H1 (cell line): ENCODE data around the gene ADCY1.

Experiments
- ATF2 ChIP-seq: IDR thresholded peaks from 2 replicates; pipeline ENCODE4 v1.6.1; 2012; ENCODE audit warnings: low read length, inconsistent platforms
- BRCA1 ChIP-seq: IDR thresholded peaks from 2 replicates; pipeline ENCODE4 v1.6.1; 2012; ENCODE audit warnings: low read depth, low read length, improper control_type of control experiment
- CBX8 ChIP-seq: fragments of 300-800, 300-1000 bp; sonication (generic); IDR thresholded peaks from 2 replicates; pipeline ENCODE4 v1.7.1; 2016; ENCODE audit warnings: low read depth, low read length, borderline replicate concordance
- CREB1 ChIP-seq: IDR thresholded peaks from 2 replicates; pipeline ENCODE4 v1.6.1; 2012; ENCODE audit warnings: inconsistent platforms
- CTCF ChIP-seq, 3 experiments: IDR thresholded peaks; 1 replicate in 2 of 3; 2 replicates in 1 of 3; pipeline versions ENCODE4 v1.5.1 to v1.6.1; 2011; ENCODE audit warnings: low read length in 3 of 3, mild to moderate bottlenecking in 3 of 3, inconsistent platforms in 2 of 3, low read depth in 1 of 3, moderate library complexity in 1 of 3; ENCODE audit not compliant: insufficient read depth in 1 of 3; ENCODE audit errors: control extremely low read depth in 1 of 3
- EP300 ChIP-seq, 2 experiments: IDR thresholded peaks; 1 replicate in 1 of 2; 2 replicates in 1 of 2; pipeline ENCODE4 v1.6.1; 2011 to 2012; ENCODE audit warnings: low read depth in 2 of 2, low read length in 2 of 2, mild to moderate bottlenecking in 2 of 2, borderline replicate concordance in 1 of 2, inconsistent platforms in 1 of 2, moderate library complexity in 1 of 2
- EZH2 ChIP-seq: fragments of 200-600 bp; sonication (generic); IDR thresholded peaks from 2 replicates; pipeline ENCODE4 v1.7.1; 2012; ENCODE audit warnings: low read depth, mild to moderate bottlenecking, moderate library complexity, low read length, inconsistent platforms; ENCODE audit not compliant: severe bottlenecking
- HDAC2 ChIP-seq, 2 experiments: fragments of 300-600 bp in 1 of 2; sonication (generic) in 1 of 2; IDR thresholded peaks; 2 replicates each; pipeline ENCODE4 v1.6.1; 2011 to 2012; ENCODE audit warnings: low read depth in 2 of 2, low read length in 2 of 2, mild to moderate bottlenecking in 2 of 2, moderate library complexity in 2 of 2, borderline replicate concordance in 1 of 2, inconsistent platforms in 1 of 2
- POLR2A ChIP-seq, 2 experiments: IDR thresholded peaks; 1 replicate in 1 of 2; 2 replicates in 1 of 2; pipeline ENCODE4 v1.6.1; 2011; ENCODE audit warnings: low read depth in 2 of 2, low read length in 2 of 2, mild to moderate bottlenecking in 2 of 2; ENCODE audit errors: control extremely low read depth in 1 of 2
- POLR2AphosphoS5 ChIP-seq: IDR thresholded peaks from 2 replicates; pipeline ENCODE4 v1.6.1; 2011; ENCODE audit warnings: low read depth, low read length
- RFX5 ChIP-seq: IDR thresholded peaks from 2 replicates; pipeline ENCODE4 v1.6.1; 2011; ENCODE audit warnings: low read depth, low read length, improper control_type of control experiment, borderline replicate concordance
- SIN3A ChIP-seq, 2 experiments: IDR thresholded peaks in 1 of 2; conservative IDR thresholded peaks in 1 of 2; 2 replicates each; pipeline ENCODE4 v1.6.1; 2011 to 2012; ENCODE audit warnings: low read length in 2 of 2, improper control_type of control experiment in 1 of 2, low read depth in 1 of 2, mild to moderate bottlenecking in 1 of 2
- TAF1 ChIP-seq: IDR thresholded peaks from 2 replicates; pipeline ENCODE4 v1.6.1; 2011; ENCODE audit warnings: mild to moderate bottlenecking, low read depth, low read length
- ZNF274 ChIP-seq: IDR thresholded peaks from 2 replicates; pipeline ENCODE4 v1.7.0; 2012; ENCODE audit warnings: low read length, borderline replicate concordance; ENCODE audit errors: extremely low read depth

- TF ChIP-seq ZNF274: no peak
- no peak for TF ChIP-seq EP300 (IDR thresholded peaks at IDR 0.05; ENCODE audit: borderline replicate concordance in 1 of 2, low read depth in 2 of 2, low read length in 2 of 2)
- TF ChIP-seq BRCA1: no peak
- TF ChIP-seq CTCF (IDR thresholded peaks at IDR 0.05; ENCODE audit: control extremely low read depth in 1 of 3, insufficient read depth in 1 of 3, low read depth in 1 of 3, low read length in 3 of 3): no peak
- TF ChIP-seq ATF2: no peak
- TF ChIP-seq POLR2AphosphoS5: no peak
- TF ChIP-seq RFX5: no peak
- no peak for TF ChIP-seq CREB1
- no peak for TF ChIP-seq EZH2
- TF ChIP-seq CBX8: no peak
- TF ChIP-seq POLR2A (IDR thresholded peaks at IDR 0.05; ENCODE audit: control extremely low read depth in 1 of 2, low read depth in 2 of 2, low read length in 2 of 2): no peak
- TF ChIP-seq HDAC2 (IDR thresholded peaks at IDR 0.05; ENCODE audit: borderline replicate concordance in 1 of 2, low read depth in 2 of 2, low read length in 2 of 2): no peak
- TF ChIP-seq SIN3A (conservative IDR thresholded peaks at IDR 0.05 in 1 of 2, IDR thresholded peaks at IDR 0.05 in 1 of 2; ENCODE audit: low read depth in 1 of 2, low read length in 2 of 2): no peak
- TF ChIP-seq TAF1: no peak
Measured at GRCh38 chr7:45651540-45651939, 77.4 kb downstream of the ADCY1 start.
